ENCODE data around the gene STAT4.

GRCh38 chr2:191180276-191180675 is 29.5 kb upstream of the STAT4 start:
- no peak for TF ChIP-seq CTCF (conservative IDR thresholded peaks at IDR 0.05; ENCODE audit: low read depth, low read length)
- TF ChIP-seq EZH2 (IDR thresholded peaks at IDR 0.05; ENCODE audit: borderline replicate concordance, low read depth, low read length, poor library complexity, severe bottlenecking): no peak

Data from A673 (cell line).